OCI-LY7 (cell line): ENCODE data around the gene SLC17A7. TPM values are rescaled to one million over a fixed set of nuclear protein-coding genes. Genes with fewer than 3 reads are reported as not detected.

ENCODE experiments used
- BruUV-seq: library from RNA; stranded (reverse); fragments of 400-500 nt; replicated peaks from 2 replicates; lab custom pipeline; 2021; lab: Mats Ljungman, UMichigan
- CTCF ChIA-PET: fragments of 300-600 bp; sonication (Branson Sonifier 250); formaldehyde crosslinking; loops from one replicate; lab custom pipeline; 2022; ENCODE audit warnings: antibody characterized with exemption; ENCODE audit not compliant: unreplicated experiment; lab: Charles Lee
- POLR2A ChIA-PET: fragments of 300-600 bp; sonication (Branson Sonifier 250); formaldehyde crosslinking; loops from one replicate; lab custom pipeline; 2022; ENCODE audit warnings: antibody characterized with exemption; lab: Charles Lee
- DNase-seq: peaks from one replicate; pipeline ENCODE4 v3.0.0-alpha.2; 2015; ENCODE audit warnings: low spot score
- H2AFZ ChIP-seq: fragments of 200-600 bp; sonication (generic), shearing (Covaris generic); 2 replicates; pipeline ENCODE4 v1.6.1; 2014; ENCODE audit warnings: mild to moderate bottlenecking, antibody characterized with exemption, low read length, moderate library complexity
- H3K27ac ChIP-seq: fragments of 200-600 bp; sonication (generic); 2 replicates; pipeline ENCODE4 v1.5.1; 2014; ENCODE audit warnings: mixed run types, low read depth, mild to moderate bottlenecking, moderate library complexity, low read length, inconsistent platforms; ENCODE audit not compliant: poor library complexity, severe bottlenecking
- H3K36me3 ChIP-seq: fragments of 200-600 bp; sonication (generic); 2 replicates; pipeline ENCODE4 v1.6.1; 2014; ENCODE audit warnings: mild to moderate bottlenecking, antibody characterized with exemption, low read length, moderate library complexity, mixed read lengths; ENCODE audit not compliant: insufficient read depth
- H3K4me1 ChIP-seq: fragments of 200-600 bp; sonication (generic); 2 replicates; pipeline ENCODE4 v1.5.1; 2014; ENCODE audit warnings: mild to moderate bottlenecking, low read length; ENCODE audit not compliant: insufficient read depth, poor library complexity, severe bottlenecking
- H3K4me2 ChIP-seq: fragments of 200-600 bp; sonication (generic); 2 replicates; pipeline ENCODE4 v1.6.1; 2014; ENCODE audit warnings: mild to moderate bottlenecking, low read length
- H3K4me3 ChIP-seq: fragments of 200-600 bp; sonication (generic); 2 replicates; pipeline ENCODE4 v1.5.1; 2014; ENCODE audit warnings: mild to moderate bottlenecking, low read depth, low read length; ENCODE audit not compliant: poor library complexity, severe bottlenecking
- H3K79me2 ChIP-seq: fragments of 200-600 bp; sonication (generic); 2 replicates; pipeline ENCODE4 v1.6.1; 2016; ENCODE audit warnings: low read depth, mild to moderate bottlenecking, low read length, moderate library complexity, mixed read lengths; ENCODE audit not compliant: insufficient read depth
- H3K9me2 ChIP-seq: fragments of 200-600 bp; sonication (generic); 2 replicates; pipeline ENCODE4 v1.6.1; 2016; ENCODE audit warnings: mild to moderate bottlenecking, low read length, mixed read lengths; ENCODE audit not compliant: insufficient read depth
- H3K9me3 ChIP-seq: fragments of 200-600 bp; sonication (generic); 2 replicates; pipeline ENCODE4 v1.6.1; 2014; ENCODE audit warnings: mild to moderate bottlenecking, mixed run types, low read length, mixed read lengths
- H4K20me1 ChIP-seq: fragments of 200-600 bp; sonication (generic); 2 replicates; pipeline ENCODE4 v1.6.1; 2014; ENCODE audit warnings: mild to moderate bottlenecking, antibody characterized with exemption, low read length, moderate library complexity, mixed read lengths; ENCODE audit not compliant: insufficient read depth
- CTCF ChIP-seq: fragments of 200-600 bp; sonication (generic); conservative IDR thresholded peaks from 2 replicates; pipeline ENCODE4 v1.5.1; 2014; ENCODE audit warnings: mild to moderate bottlenecking, antibody characterized with exemption, low read length, moderate library complexity, mixed read lengths
- EZH2phosphoT487 ChIP-seq: fragments of 200-600 bp; sonication (generic); IDR thresholded peaks from 2 replicates; pipeline ENCODE4 v1.6.1; 2018; ENCODE audit warnings: low read depth, borderline replicate concordance, mild to moderate bottlenecking, mixed run types, antibody characterized with exemption, low read length, moderate library complexity, mixed read lengths
- intact Hi-C: fragments of 100-400 bp; cut with micrococcal nuclease; formaldehyde crosslinking; loops from one replicate; pipeline ENCODE4 v1.10.0; 2022; ENCODE audit not compliant: unreplicated experiment
- total RNA-seq, 2 experiments: library from RNA; depleted of rRNA in 1 of 2; stranded (reverse); fragments of >200 nt in 1 of 2; shearing (Covaris generic) in 1 of 2; gene quantifications; 2 replicates each; pipeline ENCODE4 v1.2.3, GENCODE V29; 2014 to 2022

Gene SLC17A7
- total RNA-seq, 2 experiments from 2014 or later: 1.3 TPM

GRCh38 chr19:49398001-49398615 lies 43.2 kb downstream of the SLC17A7 start:
- POLR2A ChIA-PET: no interaction called here

GRCh38 chr19:49396738-49397505 lies 44.4 kb downstream of the SLC17A7 start:
- CTCF ChIA-PET: no interaction called here
- Histone ChIP-seq H3K4me3 (no peak overlapping the region), H2AFZ (no peak overlapping the region), H3K79me2 (no peaks in the 10 kb centered on the region), H3K9me3 (no peaks in the 10 kb centered on the region), H3K27ac (no peak overlapping the region), H4K20me1 (no peaks in the 10 kb centered on the region), H3K9me2 (no peaks in the 10 kb centered on the region), H3K36me3 (no peaks in the 10 kb centered on the region), H3K4me1 (peaks cover 60% of the 10 kb centered on the region), H3K4me2 (no peak overlapping the region)
- intact Hi-C loops: no loop called here
- DNase-seq: no peak
- TF ChIP-seq CTCF: no peak
- no peak for TF ChIP-seq EZH2phosphoT487
- no TSS peak for BruUV-seq
- POLR2A ChIA-PET: no interaction called here

More at GRCh38 chr19:49398001-49398615, 43.2 kb downstream of the SLC17A7 start:
- Histone ChIP-seq H2AFZ (no peak overlapping the region), H3K4me3 (no peak overlapping the region), H4K20me1 (no peaks in the 10 kb centered on the region), H3K4me2 (no peak overlapping the region), H3K9me2 (no peaks in the 10 kb centered on the region), H3K36me3 (no peaks in the 10 kb centered on the region), H3K4me1 (peaks cover 61% of the 10 kb centered on the region), H3K9me3 (no peaks in the 10 kb centered on the region), H3K79me2 (no peaks in the 10 kb centered on the region), H3K27ac (no peak overlapping the region)
- TF ChIP-seq CTCF: no peak
- TF ChIP-seq EZH2phosphoT487: no peak
- CTCF ChIA-PET: no interaction called here
- BruUV-seq: no TSS peak
- DNase-seq: no peak
- intact Hi-C loops: no loop called here
